IPS-20b (cell line): ENCODE data around the gene SACM1L.

Experiments
- H3K27ac ChIP-seq: one replicate; pipeline ENCODE4 v1.5.1; 2013; ENCODE audit warnings: low read length
- H3K27me3 ChIP-seq: 2 replicates; pipeline ENCODE4 v1.6.1; 2013; ENCODE audit warnings: mild to moderate bottlenecking, low read length, inconsistent platforms; ENCODE audit not compliant: insufficient read depth
- H3K36me3 ChIP-seq: 2 replicates; pipeline ENCODE4 v1.6.1; 2013; ENCODE audit warnings: low read depth, mild to moderate bottlenecking, inconsistent platforms, low read length, moderate library complexity; ENCODE audit not compliant: insufficient read depth
- H3K4me1 ChIP-seq: 2 replicates; pipeline ENCODE4 v1.6.1; 2013; ENCODE audit warnings: mild to moderate bottlenecking, control low read depth, inconsistent platforms, low read length, moderate library complexity; ENCODE audit not compliant: insufficient read depth
- H3K4me3 ChIP-seq: 2 replicates; pipeline ENCODE4 v1.5.1; 2013; ENCODE audit warnings: mild to moderate bottlenecking, low read length, inconsistent platforms
- H3K9ac ChIP-seq: 2 replicates; pipeline ENCODE4 v1.6.1; 2013; ENCODE audit warnings: low read depth, mild to moderate bottlenecking, inconsistent platforms, low read length, moderate library complexity
- H3K9me3 ChIP-seq: 2 replicates; pipeline ENCODE4 v1.6.1; 2013; ENCODE audit warnings: mild to moderate bottlenecking, low read depth, low read length, inconsistent platforms; ENCODE audit not compliant: insufficient read depth

The SACM1L gene

DNA sequence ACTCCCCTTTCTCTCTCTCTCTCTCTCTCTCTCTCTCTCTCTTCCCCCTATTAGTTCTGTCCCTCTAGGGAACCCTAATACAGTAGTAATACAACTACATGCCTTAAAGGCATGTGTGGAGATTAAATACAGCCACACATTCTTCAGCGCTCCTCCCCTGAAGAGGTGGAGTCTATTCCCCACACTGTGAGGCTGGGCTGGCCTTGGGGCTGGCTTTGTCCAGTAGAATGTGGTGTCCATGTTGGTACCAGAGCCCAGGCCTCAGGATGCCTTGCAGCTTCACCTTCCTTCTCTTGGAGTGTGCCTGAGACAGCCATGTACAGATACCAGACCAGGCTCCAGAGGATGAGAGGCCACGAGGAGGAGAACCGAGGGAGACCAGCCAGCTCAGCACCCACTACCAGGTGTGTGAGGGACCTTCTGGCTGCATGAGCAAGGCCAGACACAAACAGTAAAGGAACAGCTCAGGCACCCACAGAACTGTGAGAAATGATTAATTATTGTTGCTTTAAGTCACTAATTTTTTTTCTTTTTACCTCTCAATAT is 96.5 kb downstream of the SACM1L start:
- Histone ChIP-seq H3K4me1 (no peaks in the 10 kb centered on the region), H3K9me3 (peaks cover 10% of the 10 kb centered on the region; the same call in 1 of the 2 replicates), H3K27me3 (no peaks in the 10 kb centered on the region), H3K4me3 (no peak overlapping the region), H3K9ac (no peak overlapping the region), H3K36me3 (no peaks in the 10 kb centered on the region), H3K27ac (no peak overlapping the region)

DNA sequence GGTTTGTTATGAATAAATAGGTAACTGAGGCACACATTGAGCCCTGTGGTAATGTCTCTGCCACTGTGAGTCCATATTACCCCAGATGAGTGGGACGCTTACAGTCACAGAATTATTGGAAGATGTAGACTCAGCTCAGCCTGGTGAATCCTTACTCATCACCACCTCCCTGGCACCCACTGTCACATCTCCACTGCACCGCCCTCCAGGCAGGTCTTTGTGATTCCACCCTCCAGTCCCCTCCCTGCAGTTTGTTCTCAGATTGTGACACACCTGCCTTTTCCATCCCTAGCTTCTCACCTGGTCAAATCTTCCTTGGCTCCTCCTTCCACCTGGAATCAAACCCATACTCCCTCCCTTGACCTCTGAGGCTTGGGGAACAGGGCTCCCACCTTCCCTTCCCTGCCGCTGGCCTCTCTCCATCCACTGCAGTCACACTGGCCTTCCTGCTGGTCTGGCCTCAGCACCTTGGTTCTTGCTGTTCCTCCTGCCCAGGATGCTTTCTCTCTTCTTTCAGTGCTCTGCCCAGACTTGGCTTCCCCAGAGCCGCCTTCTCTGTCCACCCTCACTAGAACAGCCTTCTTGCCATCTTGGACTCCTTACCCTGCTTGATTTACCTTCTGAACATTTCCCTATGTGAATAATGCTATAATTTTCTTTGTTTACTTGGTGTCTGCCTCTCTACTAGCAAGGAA is 97.8 kb downstream of the SACM1L start:
- Histone ChIP-seq H3K27me3 (0 out of 2 replicates have a peak, but pooled peaks cover 3% of the 10 kb centered on the region), H3K4me3 (no peak overlapping the region), H3K9me3 (peaks cover 10% of the 10 kb centered on the region; the same call in 1 of the 2 replicates), H3K27ac (no peak overlapping the region), H3K36me3 (no peaks in the 10 kb centered on the region), H3K4me1 (no peaks in the 10 kb centered on the region), H3K9ac (no peak overlapping the region)

DNA sequence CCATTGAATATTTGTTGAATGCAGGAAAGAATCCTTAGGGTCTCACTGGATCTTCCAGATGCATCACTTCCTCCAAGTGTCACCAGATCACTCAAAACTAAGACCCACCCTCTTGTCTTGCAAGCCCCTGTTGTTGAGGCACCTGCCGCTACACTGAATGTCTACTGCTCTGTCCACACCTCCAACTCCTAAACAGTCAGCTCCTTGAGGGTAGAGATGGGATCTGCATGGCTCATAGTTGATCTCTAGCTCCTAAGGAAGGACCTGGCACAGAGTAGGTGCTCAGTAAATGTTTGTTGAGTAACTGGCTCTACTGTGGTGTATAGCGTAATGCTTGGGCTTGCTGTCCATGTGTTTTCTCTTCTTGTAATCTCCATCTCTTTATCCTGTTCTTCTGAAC is 98.4 kb downstream of the SACM1L start:
- peaks cover 10% of the 10 kb centered on the region; the same call in 1 of the 2 replicates for H3K9me3 ChIP-seq
- peaks cover 5% of the 10 kb centered on the region for H3K27me3 ChIP-seq
- no peaks in the 10 kb centered on the region for H3K36me3 ChIP-seq
- no peak overlapping the region for H3K4me3 ChIP-seq
- no peaks in the 10 kb centered on the region for H3K4me1 ChIP-seq
- no peak overlapping the region for H3K9ac ChIP-seq
- H3K27ac ChIP-seq = no peak overlapping the region

DNA sequence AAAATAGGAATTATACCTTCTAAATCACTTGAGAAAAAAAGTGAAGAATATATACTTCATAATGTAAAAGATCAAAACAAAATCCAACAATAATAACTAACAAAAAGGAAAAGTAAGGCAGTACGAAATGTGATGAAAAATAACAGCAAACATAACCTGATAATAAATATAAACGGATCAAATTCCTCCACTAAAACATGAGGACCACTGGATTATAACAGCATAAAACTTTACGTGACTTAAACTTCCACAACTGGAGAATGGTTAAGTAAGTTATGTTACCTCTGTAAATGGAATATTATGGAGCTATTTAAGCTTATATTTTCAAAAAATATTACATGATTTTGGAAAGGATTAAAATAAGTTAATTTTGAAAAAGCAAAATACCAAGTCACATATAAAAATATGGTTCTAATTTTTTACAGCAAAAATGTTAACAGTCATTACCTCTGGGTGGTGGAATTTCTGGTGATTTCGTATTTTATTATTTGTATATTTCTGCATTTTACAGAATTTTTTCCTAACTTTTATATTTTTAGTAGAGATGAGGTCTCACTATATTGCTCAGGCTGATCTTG is 100.1 kb downstream of the SACM1L start:
- Histone ChIP-seq H3K9me3 (peaks cover 10% of the 10 kb centered on the region; the same call in 1 of the 2 replicates), H3K27ac (no peak overlapping the region), H3K36me3 (no peaks in the 10 kb centered on the region), H3K4me1 (no peaks in the 10 kb centered on the region), H3K27me3 (peaks cover 23% of the 10 kb centered on the region), H3K9ac (no peak overlapping the region), H3K4me3 (no peak overlapping the region)

DNA sequence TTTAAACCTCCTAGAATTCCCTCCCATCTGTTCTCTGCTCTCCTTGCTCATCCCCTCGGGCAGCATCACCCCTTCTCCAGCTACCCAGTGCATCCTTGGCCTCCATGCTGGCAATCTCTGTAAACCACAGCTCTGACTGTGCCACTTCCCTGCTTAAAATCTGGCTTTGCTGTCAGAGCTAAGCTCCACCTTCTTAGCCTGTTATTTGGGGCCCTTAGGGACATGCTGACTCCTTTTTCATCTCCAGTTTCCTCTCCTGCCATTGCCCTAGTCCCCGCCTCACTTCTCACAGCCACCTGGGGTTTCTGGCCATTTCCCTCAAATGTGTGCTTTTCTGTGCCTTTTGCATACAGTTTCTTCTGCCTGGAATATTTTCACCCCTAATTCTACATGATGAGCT is 101.4 kb downstream of the SACM1L start:
- no peak overlapping the region for H3K4me3 ChIP-seq
- peaks cover 36% of the 10 kb centered on the region for H3K27me3 ChIP-seq
- H3K9me3 ChIP-seq = peaks cover 10% of the 10 kb centered on the region; the same call in 1 of the 2 replicates
- no peak overlapping the region for H3K9ac ChIP-seq
- H3K27ac ChIP-seq = no peak overlapping the region
- no peaks in the 10 kb centered on the region for H3K36me3 ChIP-seq
- no peaks in the 10 kb centered on the region; the same call in 1 of the 2 replicates for H3K4me1 ChIP-seq

DNA sequence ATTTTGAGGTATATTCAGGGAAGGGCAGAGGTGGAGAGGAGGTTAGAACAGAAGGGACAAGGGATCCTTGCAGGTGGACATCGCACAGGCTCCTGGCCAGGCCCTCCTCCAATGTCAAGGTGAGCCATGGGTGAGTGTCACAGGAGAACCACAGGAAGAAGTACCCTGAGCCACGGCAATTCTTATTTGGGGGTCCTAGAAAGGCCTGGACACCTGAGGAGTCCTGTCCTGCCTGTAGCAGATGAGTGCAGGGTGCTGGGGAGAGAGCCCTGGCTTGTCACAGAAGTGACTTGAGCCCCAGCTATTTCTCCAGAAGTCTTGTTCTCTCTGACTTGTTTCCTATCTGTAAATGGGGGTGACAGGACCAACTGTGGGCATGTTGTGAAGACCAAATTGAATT is 102.8 kb downstream of the SACM1L start:
- Histone ChIP-seq H3K9me3 (peaks cover 10% of the 10 kb centered on the region; the same call in 1 of the 2 replicates), H3K4me1 (peaks cover 3% of the 10 kb centered on the region; the same call in 1 of the 2 replicates), H3K27me3 (peaks cover 50% of the 10 kb centered on the region), H3K4me3 (no peak overlapping the region), H3K27ac (no peak overlapping the region), H3K36me3 (no peaks in the 10 kb centered on the region), H3K9ac (no peak overlapping the region)

DNA sequence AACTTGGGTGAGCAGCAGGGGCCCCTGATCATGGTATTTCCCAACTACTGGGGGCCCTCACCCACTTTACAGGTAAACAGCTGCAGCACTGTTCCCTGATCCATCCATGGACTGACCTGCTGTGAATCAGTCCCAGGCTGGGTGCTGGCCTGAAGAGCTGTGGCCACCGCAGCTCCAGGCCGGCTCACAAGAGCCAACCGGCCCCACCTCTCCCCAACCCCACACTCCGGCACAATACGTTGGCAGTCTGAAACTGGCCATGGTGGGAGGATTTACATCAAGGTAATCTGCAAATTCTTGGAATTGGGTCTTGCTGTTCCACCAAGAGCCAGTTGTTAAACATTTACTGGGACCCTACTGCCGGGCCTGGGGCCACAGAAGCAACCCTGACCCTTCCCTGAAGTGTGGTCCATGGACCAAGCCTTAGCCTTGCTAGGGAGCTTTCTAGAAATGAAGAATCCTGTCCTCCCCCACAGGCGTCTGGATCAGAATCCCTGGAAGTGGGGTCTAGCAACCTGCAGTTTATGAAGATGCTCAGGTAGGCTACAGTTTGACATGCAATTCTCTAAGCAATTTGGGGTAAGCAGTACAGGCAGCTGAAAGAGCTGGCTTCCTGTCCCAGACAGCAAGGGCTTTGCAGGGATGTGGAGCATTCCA is 103.4 kb downstream of the SACM1L start:
- Histone ChIP-seq H3K9ac (no peak overlapping the region), H3K9me3 (peaks cover 10% of the 10 kb centered on the region; the same call in 1 of the 2 replicates), H3K27ac (no peak overlapping the region), H3K4me3 (no peak overlapping the region), H3K27me3 (peaks cover 56% of the 10 kb centered on the region), H3K36me3 (no peaks in the 10 kb centered on the region), H3K4me1 (peaks cover 3% of the 10 kb centered on the region; the same call in 1 of the 2 replicates)

DNA sequence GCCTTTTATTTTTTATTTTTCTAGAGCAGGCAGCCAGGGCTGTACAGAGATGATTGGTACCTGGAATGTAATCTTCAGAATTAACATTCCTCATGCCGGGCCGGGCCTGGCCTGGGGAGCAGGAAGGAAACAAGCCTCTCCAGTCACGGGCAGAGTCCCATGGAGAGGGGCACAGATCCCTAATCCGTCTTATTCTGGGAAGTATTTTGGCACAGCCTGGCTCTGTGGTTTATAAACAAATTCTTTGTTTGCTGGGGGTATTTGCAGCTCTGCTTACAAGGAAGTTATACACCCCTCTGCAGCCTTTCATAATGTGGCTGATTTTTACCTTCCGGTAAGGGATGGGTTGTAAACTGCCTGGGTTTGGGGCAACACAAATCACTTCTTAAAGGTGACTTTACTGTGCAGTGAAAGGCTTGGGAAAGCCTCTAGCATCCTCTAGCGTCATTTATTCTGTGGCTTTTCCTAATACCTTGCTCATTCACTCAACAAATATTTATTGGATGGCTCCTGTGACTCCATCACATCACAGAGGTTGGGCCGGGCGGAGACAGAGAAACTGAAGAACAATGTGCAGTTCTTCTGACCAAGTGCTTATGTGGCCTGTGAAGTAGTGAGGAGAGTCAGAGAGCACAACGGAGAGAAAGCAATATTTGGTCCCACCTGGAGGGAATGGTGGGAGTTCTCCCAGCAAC is 104.4 kb downstream of the SACM1L start:
- Histone ChIP-seq H3K9ac (no peak overlapping the region; the same call in 1 of the 2 replicates), H3K27me3 (peaks cover 65% of the 10 kb centered on the region), H3K27ac (no peak overlapping the region)

DNA sequence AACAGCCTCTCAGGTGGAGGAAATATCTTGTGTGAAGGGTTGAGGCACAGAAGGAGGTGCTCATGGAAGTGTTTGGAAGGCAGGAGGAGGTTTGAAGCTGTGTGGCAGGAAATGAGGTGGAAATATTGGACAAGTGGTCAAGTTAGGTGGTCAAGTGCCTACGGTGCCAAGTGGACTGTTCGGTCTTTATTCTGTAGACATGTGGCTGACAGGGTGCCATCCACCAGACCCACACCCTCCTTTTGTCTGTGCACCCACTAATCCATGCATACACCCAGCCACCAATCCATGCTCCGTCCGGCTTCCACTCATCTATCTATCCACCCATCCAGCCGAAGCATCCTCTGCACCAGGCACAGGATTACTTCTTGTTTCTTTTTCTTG is 105.0 kb downstream of the SACM1L start:
- no peak overlapping the region for H3K9ac ChIP-seq
- H3K36me3 ChIP-seq = no peaks in the 10 kb centered on the region

More for the DNA sequence above, 104.4 kb downstream of the SACM1L start:
- H3K9me3 ChIP-seq = peaks cover 10% of the 10 kb centered on the region; the same call in 1 of the 2 replicates
- no peak overlapping the region for H3K4me3 ChIP-seq
- no peaks in the 10 kb centered on the region for H3K36me3 ChIP-seq
- peaks cover 3% of the 10 kb centered on the region; the same call in 1 of the 2 replicates for H3K4me1 ChIP-seq

DNA sequence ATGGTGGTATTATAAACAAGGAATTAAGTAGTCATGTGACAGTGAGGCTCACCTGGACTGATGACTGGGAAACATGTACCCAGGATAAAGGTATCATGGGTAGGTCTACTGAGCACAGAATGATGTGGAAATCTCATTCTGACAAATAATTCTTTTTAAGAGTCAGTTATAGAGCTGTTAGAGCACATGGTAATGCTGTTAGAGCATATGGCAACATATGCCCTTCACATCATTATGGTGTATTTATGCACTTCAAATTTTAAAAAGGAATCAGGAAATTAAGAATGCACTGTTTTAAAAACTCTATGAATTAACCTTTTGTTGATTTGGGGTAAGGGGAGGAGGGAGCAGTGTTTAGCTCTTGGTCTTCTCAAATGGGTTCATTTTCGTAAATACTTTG is 105.5 kb downstream of the SACM1L start:
- no peak overlapping the region for H3K9ac ChIP-seq
- H3K4me1 ChIP-seq = peaks cover 3% of the 10 kb centered on the region; the same call in 1 of the 2 replicates
- no peaks in the 10 kb centered on the region for H3K9me3 ChIP-seq
- peaks cover 75% of the 10 kb centered on the region for H3K27me3 ChIP-seq
- H3K36me3 ChIP-seq = no peaks in the 10 kb centered on the region
- H3K27ac ChIP-seq = no peak overlapping the region
- H3K4me3 ChIP-seq = no peak overlapping the region

More for the DNA sequence above, 105.0 kb downstream of the SACM1L start:
- H3K27me3 ChIP-seq = peaks cover 71% of the 10 kb centered on the region
- H3K4me3 ChIP-seq = no peak overlapping the region
- no peak overlapping the region for H3K27ac ChIP-seq
- peaks cover 5% of the 10 kb centered on the region; the same call in 1 of the 2 replicates for H3K9me3 ChIP-seq
- peaks cover 3% of the 10 kb centered on the region; the same call in 1 of the 2 replicates for H3K4me1 ChIP-seq
